ENCODE data around the gene NID1. TPM values are rescaled to one million over a fixed set of nuclear protein-coding genes. Genes with fewer than 3 reads are reported as not detected.

The NID1 gene
- polyA plus RNA-seq, 2 donors = 3.9 to 11.6 TPM

GRCh38 chr1:236018885-236019453, 45.9 kb downstream of the NID1 start:
- no peaks in the 10 kb centered on the region for H3K36me3 ChIP-seq (ENCODE audit: control insufficient read depth in 2 of 2, insufficient read depth in 2 of 2, low read length in 1 of 2)
- WGBS, 2 donors = 57 to 58% methylated on average over 5 of the region's 5 CpGs
- H3K4me1 ChIP-seq (ENCODE audit: control insufficient read depth in 2 of 2, insufficient read depth in 2 of 2, low read length in 1 of 2) = peaks cover 0 to 2% of the 10 kb centered on the region in 2 donors
- H3K9me3 ChIP-seq (ENCODE audit: control insufficient read depth in 2 of 2, insufficient read depth in 1 of 2, low read depth in 1 of 2, low read length in 1 of 2) = no peaks in the 10 kb centered on the region
- no peak overlapping the region for H3K4me3 ChIP-seq (ENCODE audit: low read depth in 1 of 2, low read length in 2 of 2)
- H3K27ac ChIP-seq (ENCODE audit: low read depth in 2 of 2, low read length in 1 of 2) = peak overlapping the region; percentile 79 to 80
- no peaks in the 10 kb centered on the region for H3K27me3 ChIP-seq (ENCODE audit: control insufficient read depth in 1 of 2, insufficient read depth in 2 of 2, low read length in 2 of 2)

- no peaks in the 10 kb centered on the region for H3K9me3 ChIP-seq (ENCODE audit: control insufficient read depth in 2 of 2, insufficient read depth in 1 of 2, low read depth in 1 of 2, low read length in 1 of 2)
- peak overlapping the region in 1 of 2 donors; percentile 47 for H3K27ac ChIP-seq (ENCODE audit: low read depth in 2 of 2, low read length in 1 of 2)
Observed at GRCh38 chr1:236016782-236017400, 48.0 kb downstream of the NID1 start.

DNA sequence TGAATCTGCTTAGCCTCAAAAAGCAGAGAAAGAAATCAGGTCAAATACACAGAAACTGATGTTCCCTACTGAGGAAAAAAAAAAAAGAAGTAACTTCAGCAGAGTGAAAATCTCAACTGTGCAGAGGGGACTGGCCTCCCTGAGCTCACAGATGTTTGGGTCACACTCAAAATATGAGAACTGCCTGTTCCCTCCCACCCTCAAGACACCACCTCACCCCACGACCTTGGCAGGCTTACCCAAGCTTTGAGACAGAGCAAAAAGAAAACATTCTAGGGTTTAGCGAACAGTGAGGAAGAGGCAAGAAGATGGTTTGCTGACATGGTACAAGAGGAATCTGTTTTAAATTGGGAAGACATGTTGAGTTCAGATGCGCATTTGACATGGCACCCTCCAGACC, 48.8 kb downstream of the NID1 start:
- H3K9me3 ChIP-seq (ENCODE audit: control insufficient read depth in 2 of 2, insufficient read depth in 1 of 2, low read depth in 1 of 2, low read length in 1 of 2) = no peaks in the 10 kb centered on the region
- H3K4me3 ChIP-seq (ENCODE audit: low read depth in 1 of 2, low read length in 2 of 2) = no peak overlapping the region
- peak overlapping the region in 1 of 2 donors; percentile 84 for H3K27ac ChIP-seq (ENCODE audit: low read depth in 2 of 2, low read length in 1 of 2)
- peaks cover 0 to 2% of the 10 kb centered on the region in 2 donors for H3K4me1 ChIP-seq (ENCODE audit: control insufficient read depth in 2 of 2, insufficient read depth in 2 of 2, low read length in 1 of 2)
- no peaks in the 10 kb centered on the region for H3K27me3 ChIP-seq (ENCODE audit: control insufficient read depth in 1 of 2, insufficient read depth in 2 of 2, low read length in 2 of 2)
- H3K36me3 ChIP-seq (ENCODE audit: control insufficient read depth in 2 of 2, insufficient read depth in 2 of 2, low read length in 1 of 2) = peaks cover 0 to 3% of the 10 kb centered on the region in 2 donors
- 62 to 70% methylated on average over 3 of the region's 3 CpGs for WGBS, 2 donors

More at GRCh38 chr1:236016782-236017400, 48.0 kb downstream of the NID1 start:
- 88 to 91% methylated on average over 5 of the region's 5 CpGs for WGBS, 2 donors
- H3K27me3 ChIP-seq (ENCODE audit: control insufficient read depth in 1 of 2, insufficient read depth in 2 of 2, low read length in 2 of 2) = no peaks in the 10 kb centered on the region
- H3K4me3 ChIP-seq (ENCODE audit: low read depth in 1 of 2, low read length in 2 of 2) = no peak overlapping the region
- H3K4me1 ChIP-seq (ENCODE audit: control insufficient read depth in 2 of 2, insufficient read depth in 2 of 2, low read length in 1 of 2) = peaks cover 0 to 2% of the 10 kb centered on the region in 2 donors
- H3K36me3 ChIP-seq (ENCODE audit: control insufficient read depth in 2 of 2, insufficient read depth in 2 of 2, low read length in 1 of 2) = no peaks in the 10 kb centered on the region

- peak overlapping the region; percentile 71 to 84 for H3K27ac ChIP-seq (ENCODE audit: low read depth in 2 of 2, low read length in 1 of 2)
- H3K4me1 ChIP-seq (ENCODE audit: control insufficient read depth in 2 of 2, insufficient read depth in 2 of 2, low read length in 1 of 2) = peaks cover 0 to 2% of the 10 kb centered on the region in 2 donors
- WGBS, 2 donors = 83 to 89% methylated on average over 4 of the region's 4 CpGs
- no peak overlapping the region for H3K4me3 ChIP-seq (ENCODE audit: low read depth in 1 of 2, low read length in 2 of 2)
- no peaks in the 10 kb centered on the region for H3K27me3 ChIP-seq (ENCODE audit: control insufficient read depth in 1 of 2, insufficient read depth in 2 of 2, low read length in 2 of 2)
- peaks cover 0 to 3% of the 10 kb centered on the region in 2 donors for H3K36me3 ChIP-seq (ENCODE audit: control insufficient read depth in 2 of 2, insufficient read depth in 2 of 2, low read length in 1 of 2)
- H3K9me3 ChIP-seq (ENCODE audit: control insufficient read depth in 2 of 2, insufficient read depth in 1 of 2, low read depth in 1 of 2, low read length in 1 of 2) = no peaks in the 10 kb centered on the region
Observed at GRCh38 chr1:236015539-236015938, 49.4 kb downstream of the NID1 start.

DNA sequence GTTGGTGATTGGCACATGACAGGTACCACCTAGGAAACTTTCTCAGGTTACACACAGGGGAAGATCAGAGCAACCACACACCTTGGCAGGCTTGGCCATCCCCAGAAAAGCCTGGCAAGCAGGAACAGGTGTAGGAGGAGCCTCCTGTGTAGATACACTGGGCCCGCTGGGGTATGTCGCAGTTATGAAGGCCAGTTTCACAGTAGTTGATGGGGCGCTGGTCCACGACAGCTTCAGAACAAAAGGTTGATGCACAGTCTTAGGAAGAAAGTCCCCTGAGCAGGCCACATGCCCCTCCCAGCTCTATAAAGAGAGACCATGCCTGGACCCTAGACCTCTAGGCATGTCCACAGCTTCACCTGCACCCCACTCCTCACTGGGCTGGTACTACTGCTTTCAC, 51.6 kb downstream of the NID1 start:
- peaks cover 0 to under 1% of the 10 kb centered on the region in 2 donors for H3K4me1 ChIP-seq (ENCODE audit: control insufficient read depth in 2 of 2, insufficient read depth in 2 of 2, low read length in 1 of 2)
- 93 to 98% methylated on average over 4 of the region's 4 CpGs for WGBS, 2 donors

DNA sequence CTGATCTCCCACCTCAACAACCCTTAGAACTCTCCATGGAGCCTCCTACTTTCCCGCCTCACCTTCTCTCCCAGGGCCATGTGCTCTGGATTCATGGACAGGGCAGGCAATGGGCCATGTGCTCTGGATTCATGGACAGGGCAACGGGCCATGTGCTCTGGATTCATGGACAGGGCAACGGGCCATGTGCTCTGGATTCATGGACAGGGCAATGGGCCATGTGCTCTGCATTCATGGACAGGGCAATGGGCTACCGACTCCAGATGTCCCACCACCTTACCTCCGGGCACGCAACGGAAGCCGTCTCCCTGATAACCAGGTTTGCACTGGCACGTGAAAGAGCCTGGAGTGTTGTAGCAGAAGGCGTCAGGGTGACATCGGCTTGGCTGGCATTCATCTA, 53.2 kb downstream of the NID1 start:
- Histone ChIP-seq H3K9me3 (ENCODE audit: control insufficient read depth in 2 of 2, insufficient read depth in 1 of 2, low read depth in 1 of 2, low read length in 1 of 2) (no peaks in the 10 kb centered on the region), H3K4me1 (ENCODE audit: control insufficient read depth in 2 of 2, insufficient read depth in 2 of 2, low read length in 1 of 2) (no peaks in the 10 kb centered on the region), H3K27ac (ENCODE audit: low read depth in 2 of 2, low read length in 1 of 2) (peak overlapping the region in 1 of 2 donors; percentile 15), H3K36me3 (ENCODE audit: control insufficient read depth in 2 of 2, insufficient read depth in 2 of 2, low read length in 1 of 2) (peaks cover 0 to 3% of the 10 kb centered on the region in 2 donors), H3K4me3 (ENCODE audit: low read depth in 1 of 2, low read length in 2 of 2) (no peak overlapping the region), H3K27me3 (ENCODE audit: control insufficient read depth in 1 of 2, insufficient read depth in 2 of 2, low read length in 2 of 2) (no peaks in the 10 kb centered on the region)
- 89 to 96% methylated on average over 11 of the region's 11 CpGs for WGBS, 2 donors

More for the DNA sequence above, 51.6 kb downstream of the NID1 start:
- H3K27me3 ChIP-seq (ENCODE audit: control insufficient read depth in 1 of 2, insufficient read depth in 2 of 2, low read length in 2 of 2) = no peaks in the 10 kb centered on the region
- H3K4me3 ChIP-seq (ENCODE audit: low read depth in 1 of 2, low read length in 2 of 2) = no peak overlapping the region
- H3K27ac ChIP-seq (ENCODE audit: low read depth in 2 of 2, low read length in 1 of 2) = no peak overlapping the region
- H3K36me3 ChIP-seq (ENCODE audit: control insufficient read depth in 2 of 2, insufficient read depth in 2 of 2, low read length in 1 of 2) = peaks cover 0 to 3% of the 10 kb centered on the region in 2 donors
- H3K9me3 ChIP-seq (ENCODE audit: control insufficient read depth in 2 of 2, insufficient read depth in 1 of 2, low read depth in 1 of 2, low read length in 1 of 2) = no peaks in the 10 kb centered on the region

DNA sequence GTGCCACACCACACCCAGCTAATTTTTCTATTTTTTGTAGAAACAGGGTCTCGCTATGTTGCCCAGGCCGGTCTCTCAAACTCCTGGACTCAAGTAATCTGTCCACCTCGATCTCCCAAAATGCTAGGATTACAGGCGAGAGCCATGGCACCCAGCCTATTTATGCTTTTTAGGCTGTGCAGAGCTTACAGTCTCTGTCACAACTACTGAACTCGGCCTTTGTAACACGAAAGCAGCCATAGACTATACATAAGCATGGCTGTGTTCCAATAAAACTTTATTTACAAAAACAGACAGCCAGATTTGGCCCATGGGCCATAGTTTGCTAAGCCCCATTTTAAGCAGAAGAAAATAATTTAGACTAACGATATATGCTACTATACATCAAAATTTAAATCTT, 54.4 kb downstream of the NID1 start:
- Histone ChIP-seq H3K36me3 (ENCODE audit: control insufficient read depth in 2 of 2, insufficient read depth in 2 of 2, low read length in 1 of 2) (peaks cover 0 to 3% of the 10 kb centered on the region in 2 donors), H3K9me3 (ENCODE audit: control insufficient read depth in 2 of 2, insufficient read depth in 1 of 2, low read depth in 1 of 2, low read length in 1 of 2) (no peaks in the 10 kb centered on the region), H3K4me1 (ENCODE audit: control insufficient read depth in 2 of 2, insufficient read depth in 2 of 2, low read length in 1 of 2) (no peaks in the 10 kb centered on the region), H3K4me3 (ENCODE audit: low read depth in 1 of 2, low read length in 2 of 2) (no peak overlapping the region), H3K27ac (ENCODE audit: low read depth in 2 of 2, low read length in 1 of 2) (peak overlapping the region; percentile 58 to 79), H3K27me3 (ENCODE audit: control insufficient read depth in 1 of 2, insufficient read depth in 2 of 2, low read length in 2 of 2) (no peaks in the 10 kb centered on the region)
- WGBS, 2 donors = 81 to 82% methylated on average over 7 of the region's 7 CpGs

DNA sequence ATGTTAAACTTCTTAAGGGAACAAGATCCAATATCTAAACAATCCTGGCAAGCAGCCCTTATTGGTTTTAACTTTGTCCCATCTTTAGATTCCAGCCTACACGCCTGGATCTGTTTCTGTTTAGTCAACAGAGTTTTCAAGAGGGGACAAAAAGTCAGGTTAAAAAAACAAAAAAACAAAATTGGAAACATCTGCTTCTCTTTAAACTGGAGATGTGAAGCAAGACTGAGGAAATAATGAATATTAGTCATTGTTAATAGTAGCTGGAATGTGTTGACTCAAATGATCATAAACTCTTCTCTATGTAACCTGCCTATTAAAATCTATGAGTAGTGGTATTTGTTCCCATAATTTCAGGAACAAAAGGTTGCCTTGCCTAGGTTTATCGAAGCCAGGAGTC, 55.0 kb downstream of the NID1 start:
- no peaks in the 10 kb centered on the region for H3K4me1 ChIP-seq (ENCODE audit: control insufficient read depth in 2 of 2, insufficient read depth in 2 of 2, low read length in 1 of 2)
- H3K27ac ChIP-seq (ENCODE audit: low read depth in 2 of 2, low read length in 1 of 2) = peak overlapping the region in 1 of 2 donors; percentile 79
- H3K27me3 ChIP-seq (ENCODE audit: control insufficient read depth in 1 of 2, insufficient read depth in 2 of 2, low read length in 2 of 2) = no peaks in the 10 kb centered on the region
- H3K9me3 ChIP-seq (ENCODE audit: control insufficient read depth in 2 of 2, insufficient read depth in 1 of 2, low read depth in 1 of 2, low read length in 1 of 2) = no peaks in the 10 kb centered on the region
- 41 to 61% methylated on average over 2 of the region's 2 CpGs for WGBS, 2 donors
- H3K4me3 ChIP-seq (ENCODE audit: low read depth in 1 of 2, low read length in 2 of 2) = no peak overlapping the region
- H3K36me3 ChIP-seq (ENCODE audit: control insufficient read depth in 2 of 2, insufficient read depth in 2 of 2, low read length in 1 of 2) = peaks cover 0 to 3% of the 10 kb centered on the region in 2 donors

GRCh38 chr1:236009191-236009590, 55.7 kb downstream of the NID1 start:
- no peaks in the 10 kb centered on the region for H3K4me1 ChIP-seq (ENCODE audit: control insufficient read depth in 2 of 2, insufficient read depth in 2 of 2, low read length in 1 of 2)
- peak overlapping the region; percentile 17 to 47 for H3K27ac ChIP-seq (ENCODE audit: low read depth in 2 of 2, low read length in 1 of 2)
- peaks cover 0 to 3% of the 10 kb centered on the region in 2 donors for H3K36me3 ChIP-seq (ENCODE audit: control insufficient read depth in 2 of 2, insufficient read depth in 2 of 2, low read length in 1 of 2)
- H3K27me3 ChIP-seq (ENCODE audit: control insufficient read depth in 1 of 2, insufficient read depth in 2 of 2, low read length in 2 of 2) = no peaks in the 10 kb centered on the region
- H3K9me3 ChIP-seq (ENCODE audit: control insufficient read depth in 2 of 2, insufficient read depth in 1 of 2, low read depth in 1 of 2, low read length in 1 of 2) = no peaks in the 10 kb centered on the region
- WGBS, 2 donors = 61% methylated on average over 5 of the region's 5 CpGs
- H3K4me3 ChIP-seq (ENCODE audit: low read depth in 1 of 2, low read length in 2 of 2) = no peak overlapping the region

DNA sequence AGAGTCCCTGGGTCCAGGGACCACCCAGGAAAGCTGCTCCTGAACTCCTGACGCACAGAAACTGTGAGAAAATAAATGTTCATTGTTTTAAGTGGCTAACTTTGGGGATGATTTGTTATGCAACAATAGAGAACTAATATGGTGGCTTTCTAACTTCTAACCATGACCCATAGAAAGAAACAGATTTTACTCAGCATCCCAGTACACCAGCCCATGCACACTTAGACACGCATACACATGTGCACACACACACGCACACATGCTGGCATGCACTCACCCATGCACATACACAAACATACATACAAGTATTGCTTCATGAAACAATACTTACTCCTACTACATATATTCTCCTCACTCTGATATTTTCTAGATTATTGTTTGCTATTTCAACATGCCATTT, 57.1 kb downstream of the NID1 start:
- no peak overlapping the region for H3K27ac ChIP-seq (ENCODE audit: low read depth in 2 of 2, low read length in 1 of 2)
- 89 to 91% methylated on average over 3 of the region's 3 CpGs for WGBS, 2 donors
- no peaks in the 10 kb centered on the region for H3K9me3 ChIP-seq (ENCODE audit: control insufficient read depth in 2 of 2, insufficient read depth in 1 of 2, low read depth in 1 of 2, low read length in 1 of 2)
- H3K4me1 ChIP-seq (ENCODE audit: control insufficient read depth in 2 of 2, insufficient read depth in 2 of 2, low read length in 1 of 2) = no peaks in the 10 kb centered on the region
- H3K4me3 ChIP-seq (ENCODE audit: low read depth in 1 of 2, low read length in 2 of 2) = no peak overlapping the region
- no peaks in the 10 kb centered on the region for H3K27me3 ChIP-seq (ENCODE audit: control insufficient read depth in 1 of 2, insufficient read depth in 2 of 2, low read length in 2 of 2)
- peaks cover 0 to 3% of the 10 kb centered on the region in 2 donors for H3K36me3 ChIP-seq (ENCODE audit: control insufficient read depth in 2 of 2, insufficient read depth in 2 of 2, low read length in 1 of 2)

All from esophagus (tissue), 2 donors.